ENCODE measurements around the gene HOXC5.
"Not testable (repeated sequence)": the region's sequence is repeated elsewhere in the genome, so short reads cannot be mapped to it uniquely, and the experiment has no call there.

Gene HOXC5

GRCh38 chr12:54035568-54036264 is 2.9 kb downstream of the HOXC5 start:
- DNase-seq: no peak

GRCh38 chr12:54036620-54037359 is 3.9 kb downstream of the HOXC5 start:
- no peak for DNase-seq

GRCh38 chr12:54037360-54038283 is 4.8 kb downstream of the HOXC5 start:
- no peak for DNase-seq

- no peak for DNase-seq
These were observed 5.5 kb downstream of the HOXC5 start for GRCh38 chr12:54038284-54038870.

GRCh38 chr12:54038871-54039414 is 6.1 kb downstream of the HOXC5 start:
- no peak for DNase-seq

- no peak for DNase-seq
These were observed 6.7 kb downstream of the HOXC5 start for GRCh38 chr12:54039417-54040147.

- DNase-seq: no peak
These were observed 7.3 kb downstream of the HOXC5 start for GRCh38 chr12:54040148-54040494.

- no peak for DNase-seq
These were observed 7.8 kb downstream of the HOXC5 start for GRCh38 chr12:54040648-54041047.

GRCh38 chr12:54041097-54041690 is 8.3 kb downstream of the HOXC5 start:
- DNase-seq: no peak

GRCh38 chr12:54042033-54042432 is 9.2 kb downstream of the HOXC5 start:
- DNase-seq: not testable (repeated sequence)

GRCh38 chr12:54042970-54043853 is 10.4 kb downstream of the HOXC5 start:
- no peak for DNase-seq

GRCh38 chr12:54044425-54045103 is 11.7 kb downstream of the HOXC5 start:
- no peak for DNase-seq

GRCh38 chr12:54045401-54045800 is 12.6 kb downstream of the HOXC5 start:
- no peak for DNase-seq

GRCh38 chr12:54045868-54046521 is 13.1 kb downstream of the HOXC5 start:
- DNase-seq: no peak

GRCh38 chr12:54046809-54047159 is 13.9 kb downstream of the HOXC5 start:
- no peak for DNase-seq

- no peak for DNase-seq
These were observed 14.5 kb downstream of the HOXC5 start for GRCh38 chr12:54047160-54047963.

- DNase-seq: no peak
These were observed 15.1 kb downstream of the HOXC5 start for GRCh38 chr12:54047964-54048303.

- DNase-seq: no peak
These were observed 15.7 kb downstream of the HOXC5 start for GRCh38 chr12:54048406-54049093.
